Neural cell (in vitro differentiated cells): ENCODE measurements around the gene USP48.

Experiments
- CTCF ChIP-seq: fragments of 450-650 bp; IDR thresholded peaks from 2 replicates; pipeline ENCODE4 v1.5.1; 2014; ENCODE audit warnings: antibody characterized with exemption, mild to moderate bottlenecking, moderate library complexity; ENCODE audit not compliant: poor library complexity, severe bottlenecking
- EZH2 ChIP-seq: fragments of 200-600, 300-800 bp; shearing (Covaris generic), sonication (generic); IDR thresholded peaks from 2 replicates; pipeline ENCODE4 v1.6.1; 2014; ENCODE audit warnings: antibody characterized with exemption, low read length, borderline replicate concordance, mild to moderate bottlenecking; ENCODE audit not compliant: insufficient read depth, poor library complexity, severe bottlenecking
- POLR2AphosphoS5 ChIP-seq: IDR thresholded peaks from 2 replicates; pipeline ENCODE4 v1.6.1; 2012
- TF ChIP-seq, protein P1 (sequence below): IDR thresholded peaks from 2 replicates; pipeline ENCODE4 v1.6.1; 2012; ENCODE audit warnings: borderline replicate concordance

DNA sequence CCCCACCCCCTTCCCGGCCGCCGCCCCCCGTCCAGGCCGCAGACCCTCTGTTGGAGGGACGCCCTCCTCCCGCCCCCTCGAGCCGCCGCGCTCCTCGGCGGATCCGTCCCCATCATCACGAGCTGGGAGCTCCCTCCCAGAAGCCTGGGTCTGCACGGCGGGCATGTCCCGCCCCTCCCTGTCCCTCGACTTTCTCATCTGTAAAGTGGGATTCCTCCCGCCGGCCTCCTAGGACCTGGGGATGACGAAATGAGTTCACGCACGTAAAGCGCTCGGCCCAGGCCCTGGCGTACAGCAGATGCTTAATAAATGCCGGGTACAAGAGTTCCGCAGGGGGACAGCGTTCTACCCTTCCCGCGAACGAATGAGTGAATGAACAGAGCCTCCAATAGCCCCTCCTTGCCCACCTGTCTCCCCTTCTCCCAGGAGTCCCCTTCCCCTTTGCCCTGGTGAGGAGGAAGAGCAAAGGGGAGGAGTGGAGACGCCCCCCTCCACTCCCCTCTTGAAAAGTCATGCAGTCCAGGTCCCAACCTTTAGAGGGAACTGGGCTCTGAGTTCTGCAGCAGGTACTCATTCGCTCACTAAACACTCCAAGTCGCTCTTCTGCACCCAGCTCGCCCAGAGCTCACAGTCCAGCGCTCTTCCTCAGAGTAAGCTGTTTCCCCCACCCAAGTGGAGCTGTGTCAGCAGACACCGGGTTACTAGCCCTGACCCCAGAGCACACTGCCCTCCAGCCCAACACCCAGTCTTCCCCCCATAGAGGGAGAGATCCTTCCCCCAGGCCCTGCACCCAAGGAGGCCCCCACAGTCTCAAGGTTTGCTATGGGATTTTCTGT, 130.6 kb downstream of the USP48 start:
- TF ChIP-seq CTCF (no peak), POLR2AphosphoS5 (no peak), EZH2 (no peak)
- TF ChIP-seq, protein P1, sequence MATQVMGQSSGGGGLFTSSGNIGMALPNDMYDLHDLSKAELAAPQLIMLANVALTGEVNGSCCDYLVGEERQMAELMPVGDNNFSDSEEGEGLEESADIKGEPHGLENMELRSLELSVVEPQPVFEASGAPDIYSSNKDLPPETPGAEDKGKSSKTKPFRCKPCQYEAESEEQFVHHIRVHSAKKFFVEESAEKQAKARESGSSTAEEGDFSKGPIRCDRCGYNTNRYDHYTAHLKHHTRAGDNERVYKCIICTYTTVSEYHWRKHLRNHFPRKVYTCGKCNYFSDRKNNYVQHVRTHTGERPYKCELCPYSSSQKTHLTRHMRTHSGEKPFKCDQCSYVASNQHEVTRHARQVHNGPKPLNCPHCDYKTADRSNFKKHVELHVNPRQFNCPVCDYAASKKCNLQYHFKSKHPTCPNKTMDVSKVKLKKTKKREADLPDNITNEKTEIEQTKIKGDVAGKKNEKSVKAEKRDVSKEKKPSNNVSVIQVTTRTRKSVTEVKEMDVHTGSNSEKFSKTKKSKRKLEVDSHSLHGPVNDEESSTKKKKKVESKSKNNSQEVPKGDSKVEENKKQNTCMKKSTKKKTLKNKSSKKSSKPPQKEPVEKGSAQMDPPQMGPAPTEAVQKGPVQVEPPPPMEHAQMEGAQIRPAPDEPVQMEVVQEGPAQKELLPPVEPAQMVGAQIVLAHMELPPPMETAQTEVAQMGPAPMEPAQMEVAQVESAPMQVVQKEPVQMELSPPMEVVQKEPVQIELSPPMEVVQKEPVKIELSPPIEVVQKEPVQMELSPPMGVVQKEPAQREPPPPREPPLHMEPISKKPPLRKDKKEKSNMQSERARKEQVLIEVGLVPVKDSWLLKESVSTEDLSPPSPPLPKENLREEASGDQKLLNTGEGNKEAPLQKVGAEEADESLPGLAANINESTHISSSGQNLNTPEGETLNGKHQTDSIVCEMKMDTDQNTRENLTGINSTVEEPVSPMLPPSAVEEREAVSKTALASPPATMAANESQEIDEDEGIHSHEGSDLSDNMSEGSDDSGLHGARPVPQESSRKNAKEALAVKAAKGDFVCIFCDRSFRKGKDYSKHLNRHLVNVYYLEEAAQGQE, result no peak
